GM06990 (cell line): Measurements from ENCODE around the gene MBP.

Experiments used
- DNase-seq: peaks from one replicate; pipeline ENCODE4 v3.0.0-alpha.2; 2011; ENCODE audit not compliant: insufficient read length; ENCODE audit errors: extremely low read depth
- H3K27me3 ChIP-seq: replicated peaks from 2 replicates; pipeline ENCODE4 v1.6.0; 2011; ENCODE audit warnings: low read length; ENCODE audit not compliant: control insufficient read depth, insufficient read depth
- H3K36me3 ChIP-seq: 2 replicates; pipeline ENCODE4 v1.5.1; 2011; ENCODE audit warnings: low read length; ENCODE audit not compliant: control insufficient read depth, insufficient read depth
- H3K4me3 ChIP-seq: replicated peaks from 2 replicates; pipeline ENCODE4 v1.5.1; 2011; ENCODE audit warnings: low read depth, mild to moderate bottlenecking, control low read depth, low read length
- CTCF ChIP-seq: IDR thresholded peaks from 2 replicates; pipeline ENCODE4 v1.5.1; 2011; ENCODE audit warnings: low read length, control low read depth, mild to moderate bottlenecking, inconsistent platforms; ENCODE audit not compliant: insufficient read depth, poor library complexity, severe bottlenecking

The MBP gene

DNA sequence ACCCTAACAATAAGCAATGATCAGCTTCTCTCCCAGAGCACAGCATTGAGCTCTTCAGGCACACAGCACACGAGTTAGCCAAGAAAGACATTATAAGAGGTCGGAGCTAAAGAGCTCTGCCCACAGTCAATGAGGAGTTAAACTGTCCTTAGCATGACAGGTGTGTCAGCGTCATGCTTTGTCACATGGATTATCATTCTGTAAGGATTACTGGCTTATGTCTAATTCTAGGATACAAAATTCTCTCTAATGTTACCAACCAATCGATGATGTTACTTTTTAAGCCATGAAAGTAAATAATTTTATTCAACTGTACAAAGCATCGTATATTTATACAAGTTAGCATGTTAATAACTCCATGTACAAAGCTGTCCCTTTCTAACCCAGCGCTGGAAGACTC, 201.4 kb downstream of the MBP start:
- H3K36me3 ChIP-seq: peaks cover 8% of the 10 kb centered on the region
- TF ChIP-seq CTCF: no peak
- DNase-seq: no peak

More for the DNA sequence above, 201.4 kb downstream of the MBP start:
- no peaks in the 10 kb centered on the region for H3K27me3 ChIP-seq
- H3K4me3 ChIP-seq: no peak overlapping the region
